ENCODE measurements around the gene FNDC5. TPM values are rescaled to one million over a fixed set of nuclear protein-coding genes. Genes with fewer than 3 reads are reported as not detected.
A peak's percentile ranks its signal among the peaks of the same experiment; 100 is the strongest.

The FNDC5 gene
- total and polyA plus RNA-seq, 9 of the 15 experiments (the other 6 are each of a cell fraction or from before 2014, with no cell fraction given), result 0.06 to 2.1 (median 0.22) TPM

- TF ChIP-seq CBFB (CRISPR knock-in tag; IDR thresholded peaks at IDR 0.05) (no peak), RFX7 (CRISPR knock-in tag; IDR thresholded peaks at IDR 0.05) (no peak), ARID1B (IDR thresholded peaks at IDR 0.05) (peak; percentile 82), MYC (IDR thresholded peaks at IDR 0.05; ENCODE audit: low read depth, low read length) (no peak), MYC (CRISPR knock-in tag; IDR thresholded peaks at IDR 0.05; ENCODE audit: borderline replicate concordance, low read depth) (no peak), LARP7 (IDR thresholded peaks at IDR 0.05) (0 out of 2 replicates have a peak, but pooled peaks have one; percentile 13), THRB (CRISPR knock-in tag; conservative IDR thresholded peaks at IDR 0.05) (peak; percentile 87), JUND (IDR thresholded peaks at IDR 0.05; ENCODE audit: borderline replicate concordance, low read depth, low read length) (peak; percentile 94), JUND (tag; IDR thresholded peaks at IDR 0.05; ENCODE audit: borderline replicate concordance, low read depth, low read length) (peak; percentile 90; the same call in 2 of the 3 replicates), ZNF384 (IDR thresholded peaks at IDR 0.05; ENCODE audit: low read depth, low read length) (peak; percentile 85), FOXK2 (conservative IDR thresholded peaks at IDR 0.05 in 1 of 2, IDR thresholded peaks at IDR 0.05 in 1 of 2; ENCODE audit: low read depth in 2 of 2) (no peak), ATF4 (CRISPR knock-in tag; IDR thresholded peaks at IDR 0.05) (peak; percentile 89), NCOA1 (IDR thresholded peaks at IDR 0.05; ENCODE audit: low read depth) (peak; percentile 31; the same call in 1 of the 2 replicates), MAZ (CRISPR knock-in tag; conservative IDR thresholded peaks at IDR 0.05 in 1 of 2, IDR thresholded peaks at IDR 0.05 in 1 of 2) (peak in 1 of 2 experiments; percentile 29; a peak in 1 of 4 replicates), SMARCA4 (IDR thresholded peaks at IDR 0.05) (peak; percentile 94), SMARCB1 (IDR thresholded peaks at IDR 0.05; ENCODE audit: insufficient read length, low read depth) (no peak), NFE2L1 (tag; IDR thresholded peaks at IDR 0.05; ENCODE audit: borderline replicate concordance, low read depth) (peak; percentile 5; the same call in 1 of the 2 replicates), ZNF668 (CRISPR knock-in tag; IDR thresholded peaks at IDR 0.05) (no peak), HDAC1 (IDR thresholded peaks at IDR 0.05) (peak in 1 of 2 experiments; percentile 76; a peak in 2 of 4 replicates), HOXB6 (CRISPR knock-in tag; IDR thresholded peaks at IDR 0.05; ENCODE audit: borderline replicate concordance) (0 out of 2 replicates have a peak, but pooled peaks have one; percentile 31), ZFP36 (IDR thresholded peaks at IDR 0.05; ENCODE audit: low read depth, low read length, partially characterized antibody) (no peak), KDM1A (IDR thresholded peaks at IDR 0.05) (peak in 1 of 2 experiments; percentile 42; a peak in 1 of 4 replicates)
Measured at GRCh38 chr1:32813941-32814739, 56.6 kb downstream of the FNDC5 start (continued).

Measured in K562 (cell line).